ENCODE results near the gene UBE3C.

Gene UBE3C

DNA sequence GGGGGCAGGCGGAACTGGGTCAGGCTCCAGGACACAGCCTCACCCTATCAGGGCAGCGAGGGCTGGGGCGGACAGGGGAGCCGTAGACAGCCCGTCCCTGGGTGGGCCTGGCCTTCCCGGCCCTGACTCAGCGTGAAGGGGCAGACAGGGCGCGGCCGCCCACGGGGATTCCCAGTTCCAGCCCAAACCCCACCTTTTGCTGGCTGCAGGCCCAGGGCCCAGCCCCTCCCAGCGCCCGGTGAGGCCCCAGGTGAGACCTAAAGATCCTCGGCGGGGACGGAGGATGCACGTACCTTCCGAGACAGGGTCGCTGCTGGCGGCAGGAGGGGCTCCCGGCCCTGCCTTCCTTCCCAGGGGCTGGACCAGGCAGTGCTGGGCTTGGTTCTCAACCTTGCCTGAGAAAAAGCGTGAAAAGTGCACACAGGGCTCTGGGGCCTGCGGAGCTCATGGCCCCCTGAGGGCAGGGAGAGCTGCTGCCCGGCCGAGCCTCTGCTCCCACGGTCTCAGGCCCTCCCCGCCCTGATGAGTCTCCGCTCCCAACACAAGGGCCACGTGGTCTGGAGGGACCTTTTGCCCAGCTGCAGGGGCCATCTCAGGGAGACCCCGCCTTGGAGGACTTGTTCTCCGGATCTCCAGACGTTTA, 154.2 kb downstream of the UBE3C start:
- DNase-seq (ENCODE audit: low read depth): no peak

DNA sequence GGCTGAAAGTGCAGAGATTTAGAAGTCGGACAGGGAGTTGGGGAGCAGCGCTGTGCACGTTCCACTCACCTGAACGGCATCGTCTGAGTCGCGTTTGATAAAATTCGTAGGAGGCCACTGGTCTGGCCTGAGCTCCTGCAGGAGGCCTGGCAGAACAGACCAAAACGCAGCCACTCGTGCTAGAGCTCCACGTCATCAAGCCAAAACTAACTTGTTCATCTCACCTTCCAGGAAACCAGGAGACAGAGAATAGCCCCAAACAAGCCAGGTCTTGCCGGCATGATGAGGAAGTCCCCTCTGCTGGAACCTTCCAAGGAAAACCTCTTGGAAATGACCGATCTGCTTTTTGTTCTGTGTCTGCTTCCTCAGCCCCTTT, 154.7 kb downstream of the UBE3C start:
- DNase-seq (ENCODE audit: low read depth): no peak

DNA sequence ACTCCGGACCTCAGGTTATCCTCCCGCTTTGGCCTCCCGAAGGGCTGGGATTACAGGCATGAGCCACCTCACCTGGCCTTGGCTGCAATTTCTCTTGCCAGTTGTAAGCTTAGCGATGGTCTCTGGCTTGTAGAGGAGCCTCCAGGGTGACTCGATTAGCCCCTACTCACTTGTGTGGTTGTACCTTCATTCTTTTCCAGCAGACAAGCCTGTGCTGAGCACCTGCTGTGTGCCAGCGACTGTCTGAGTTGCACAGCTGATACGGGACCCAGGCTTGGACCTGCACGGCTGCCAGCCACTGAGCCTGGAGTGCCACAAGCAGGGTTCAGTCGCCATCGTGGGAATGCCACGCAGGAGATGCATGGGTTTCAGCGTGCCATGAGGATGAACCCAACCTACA, 156.0 kb downstream of the UBE3C start:
- DNase-seq (ENCODE audit: low read depth): no peak

DNA sequence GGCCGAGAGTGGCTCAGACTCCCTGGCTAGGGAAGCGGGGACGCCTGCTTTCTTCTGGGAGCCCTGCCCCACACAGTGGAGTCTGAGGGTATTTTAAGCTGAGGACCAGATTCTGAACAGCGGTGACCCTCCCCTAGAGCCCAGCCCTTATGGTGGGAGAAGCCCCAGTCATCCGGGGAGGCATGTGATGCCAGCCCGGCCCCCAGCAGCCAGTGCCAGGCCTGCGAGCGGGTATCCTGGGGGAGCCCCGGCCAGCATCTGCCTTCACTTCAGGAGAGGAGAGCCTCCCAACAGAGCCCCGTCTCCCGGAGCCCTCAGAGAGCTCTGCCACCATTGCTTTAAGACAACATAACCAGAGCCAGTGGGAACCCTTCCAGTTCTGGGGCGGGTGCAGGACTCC, 156.6 kb downstream of the UBE3C start:
- no peak for DNase-seq (ENCODE audit: low read depth)

DNA sequence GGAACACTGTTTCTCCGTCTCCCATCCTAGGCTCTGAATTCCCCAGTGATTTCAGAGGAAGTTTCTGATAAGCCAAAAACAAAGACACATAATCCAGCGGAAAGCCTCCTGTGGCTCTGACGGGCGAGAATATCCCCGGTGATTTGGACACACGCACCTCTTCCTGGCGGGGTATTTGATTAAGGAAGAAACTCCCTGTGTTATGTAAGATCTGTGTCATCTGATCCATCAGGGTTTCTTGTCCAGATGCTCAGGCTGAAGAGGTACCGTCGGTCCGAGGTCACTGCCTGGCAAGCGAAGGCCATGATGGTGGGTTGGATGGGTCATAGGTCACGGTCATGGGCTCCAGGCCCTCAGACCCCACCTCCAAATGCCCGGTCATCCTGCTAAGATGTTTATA, 158.5 kb downstream of the UBE3C start:
- DNase-seq (ENCODE audit: low read depth): no peak

DNA sequence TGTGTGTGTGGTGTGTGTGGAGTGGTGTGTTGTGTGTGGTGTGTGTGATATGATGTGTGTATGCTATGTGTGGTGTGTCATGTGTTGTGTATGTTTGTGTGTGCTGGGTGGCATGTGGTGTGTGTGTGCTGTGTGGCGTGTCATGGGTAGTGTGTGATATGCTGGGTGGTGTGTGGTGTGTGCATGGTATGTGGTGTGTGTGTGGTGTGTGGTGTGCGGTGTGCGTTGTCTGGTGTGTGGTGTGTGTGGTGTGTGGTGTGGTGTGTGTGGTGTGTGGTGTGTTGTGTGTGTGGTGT, 160.5 kb downstream of the UBE3C start:
- no peak for DNase-seq (ENCODE audit: low read depth)

DNA sequence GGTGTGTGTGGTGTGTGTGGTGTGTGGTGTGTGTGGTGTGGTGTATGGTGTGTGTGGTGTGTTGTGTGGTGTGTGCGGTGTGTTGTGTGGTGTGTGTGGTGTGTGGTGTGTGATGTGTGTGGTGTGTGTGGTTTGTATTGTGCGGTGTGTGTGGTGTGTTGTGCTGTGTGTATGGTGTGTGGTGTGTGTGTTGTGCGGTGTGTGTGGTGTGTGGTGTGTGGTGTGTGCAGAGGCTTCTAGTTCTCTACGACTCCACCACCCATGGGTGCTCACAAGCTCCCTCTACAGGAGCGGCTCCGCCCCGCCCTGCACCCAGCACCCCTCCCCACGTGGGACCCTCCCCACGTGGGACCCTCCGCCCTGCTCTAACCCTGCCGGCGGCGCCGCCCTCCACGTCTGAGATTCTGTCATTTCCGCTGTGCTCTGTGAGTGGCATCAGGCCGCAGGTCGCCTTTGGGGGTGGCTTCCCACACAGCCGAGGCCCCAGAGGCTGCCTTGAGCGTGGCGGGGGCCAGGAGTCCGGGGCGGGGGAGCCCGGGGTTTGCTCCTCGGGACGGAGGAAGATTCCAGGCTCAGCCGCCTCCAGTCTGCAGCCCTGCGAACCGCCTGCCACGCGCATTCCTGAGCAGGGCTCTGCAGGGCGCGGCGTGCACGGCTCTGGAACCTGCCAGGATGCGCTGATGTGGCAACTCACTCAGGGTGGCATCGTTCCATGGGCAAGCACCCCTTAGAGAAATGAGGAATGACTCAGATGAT, 161.1 kb downstream of the UBE3C start:
- no peak for DNase-seq (ENCODE audit: low read depth)

DNA sequence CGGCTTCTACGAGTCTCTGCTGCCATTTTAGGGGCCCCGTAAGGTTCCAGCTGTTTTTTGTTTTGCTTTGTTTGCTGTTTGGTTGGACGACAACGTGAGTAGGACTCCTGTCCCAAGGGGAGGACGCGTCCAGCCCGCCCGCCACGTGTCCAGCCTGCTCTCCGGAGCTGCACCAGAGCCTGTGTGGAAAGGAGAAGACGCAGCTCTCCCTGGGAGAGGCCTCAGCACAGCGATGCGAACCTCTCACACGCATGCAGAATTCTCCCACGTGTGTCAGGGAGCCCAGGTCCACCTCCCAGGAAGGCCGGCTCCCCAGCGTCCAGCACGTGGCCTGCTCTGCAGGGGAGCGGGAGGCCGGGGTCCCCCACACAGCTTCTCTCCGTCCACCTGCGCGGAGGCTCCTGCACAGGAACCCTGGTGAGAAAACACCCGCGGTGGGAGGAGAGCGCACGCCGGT, 161.7 kb downstream of the UBE3C start:
- DNase-seq (ENCODE audit: low read depth): no peak

DNA sequence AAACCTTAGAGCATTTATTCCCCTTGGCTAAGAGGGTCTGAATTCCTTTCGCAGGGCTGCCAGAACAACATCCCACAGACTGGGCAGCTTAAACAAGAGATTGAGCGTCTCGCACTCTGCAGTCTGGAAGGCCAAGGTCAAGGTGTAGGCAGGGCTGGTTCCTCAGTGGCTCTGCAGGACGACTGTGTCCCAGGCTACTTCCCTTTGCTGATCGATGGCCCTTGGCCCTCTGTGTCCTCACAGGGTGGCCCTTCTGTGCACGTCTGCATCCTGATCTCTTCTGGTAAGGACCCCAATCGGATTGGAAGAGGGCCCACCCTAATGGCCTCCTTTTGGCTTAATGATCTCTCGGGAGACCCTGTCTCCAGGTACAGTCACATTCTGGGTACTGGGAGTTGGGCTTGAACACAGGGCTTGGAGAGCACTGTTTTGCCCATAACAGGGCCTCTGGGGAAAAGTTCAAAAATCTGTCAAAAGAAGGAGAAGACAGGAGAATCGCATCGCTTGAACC, 162.9 kb downstream of the UBE3C start:
- no peak for DNase-seq (ENCODE audit: low read depth)

DNA sequence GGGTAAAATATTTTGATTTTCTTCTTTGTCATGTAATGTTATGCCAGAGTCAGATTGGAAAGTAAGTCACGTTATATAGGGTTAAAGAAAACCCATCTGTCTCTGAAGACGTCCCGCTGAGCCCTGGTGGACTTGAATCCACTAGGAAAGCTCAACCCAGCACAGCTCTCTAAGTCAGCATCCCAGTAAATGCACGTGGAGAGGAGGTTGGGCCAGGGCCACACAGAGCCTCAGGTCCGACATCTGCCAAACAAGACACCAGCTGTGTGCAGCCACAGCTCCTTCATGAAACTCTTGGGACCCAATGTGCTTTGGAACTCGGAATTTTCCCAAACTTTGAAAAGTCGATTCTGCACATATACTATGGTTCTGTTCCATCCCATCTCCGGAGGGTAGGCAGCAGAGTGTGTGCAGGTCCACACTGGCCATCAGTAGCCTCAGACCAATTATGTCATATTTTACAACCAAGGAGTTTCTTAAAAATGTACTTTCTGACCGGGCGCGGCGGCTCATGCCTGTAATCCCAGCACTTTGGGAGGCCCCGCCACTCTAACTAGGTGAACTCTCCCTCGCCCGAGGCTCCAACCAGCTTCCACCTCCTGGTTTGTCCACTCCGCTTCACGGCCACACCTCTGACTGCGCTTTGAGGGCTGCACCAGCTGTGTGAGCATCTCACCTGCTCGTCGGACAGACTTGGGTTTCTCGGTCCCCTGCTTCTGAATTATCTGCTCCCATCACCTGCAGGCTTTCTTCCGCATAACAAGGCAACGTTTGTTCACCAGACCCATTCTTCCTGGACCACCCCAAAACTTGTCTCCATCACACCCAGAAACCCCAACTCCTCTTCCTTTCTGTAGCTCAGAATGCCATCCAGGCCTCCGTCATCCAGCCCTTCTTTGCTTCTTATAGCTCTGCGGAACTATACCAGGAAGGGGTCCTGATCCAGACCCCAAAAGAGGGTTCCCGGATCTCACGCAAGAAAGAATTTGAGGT, 168.4 kb downstream of the UBE3C start:
- DNase-seq (ENCODE audit: low read depth): no peak

DNA sequence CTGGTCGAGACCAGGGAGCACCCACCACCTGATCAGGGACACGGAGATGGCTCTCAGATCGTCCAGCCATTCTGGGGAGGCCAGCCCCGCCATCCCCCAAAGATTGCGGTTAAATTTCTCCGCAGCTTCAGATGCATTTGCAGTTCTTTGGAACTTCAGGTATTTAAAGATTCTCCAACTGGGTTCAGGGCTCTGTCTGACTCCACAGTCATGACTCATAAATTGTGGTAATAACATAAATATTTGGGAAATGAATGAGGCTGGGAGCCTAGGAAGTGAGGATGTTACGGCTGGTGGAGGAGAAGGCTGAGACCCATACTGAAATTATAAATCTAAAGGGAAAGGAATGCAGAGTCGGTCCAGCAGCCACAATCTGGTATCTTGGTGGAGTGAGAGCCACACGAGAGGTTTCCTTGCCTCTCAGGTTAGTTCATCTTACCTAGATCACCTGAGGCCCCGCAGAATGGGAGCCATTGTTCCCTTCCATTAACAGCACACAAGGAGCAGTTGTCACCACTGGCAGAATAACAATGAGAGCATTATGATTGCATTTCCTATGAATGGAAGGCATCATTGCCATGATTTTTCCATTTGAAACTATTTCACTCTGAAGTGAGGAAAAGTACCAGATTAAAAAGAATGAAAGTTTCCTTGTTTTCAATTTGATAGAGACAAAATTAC, 171.4 kb downstream of the UBE3C start:
- peak; percentile 91 for DNase-seq (ENCODE audit: low read depth)

DNA sequence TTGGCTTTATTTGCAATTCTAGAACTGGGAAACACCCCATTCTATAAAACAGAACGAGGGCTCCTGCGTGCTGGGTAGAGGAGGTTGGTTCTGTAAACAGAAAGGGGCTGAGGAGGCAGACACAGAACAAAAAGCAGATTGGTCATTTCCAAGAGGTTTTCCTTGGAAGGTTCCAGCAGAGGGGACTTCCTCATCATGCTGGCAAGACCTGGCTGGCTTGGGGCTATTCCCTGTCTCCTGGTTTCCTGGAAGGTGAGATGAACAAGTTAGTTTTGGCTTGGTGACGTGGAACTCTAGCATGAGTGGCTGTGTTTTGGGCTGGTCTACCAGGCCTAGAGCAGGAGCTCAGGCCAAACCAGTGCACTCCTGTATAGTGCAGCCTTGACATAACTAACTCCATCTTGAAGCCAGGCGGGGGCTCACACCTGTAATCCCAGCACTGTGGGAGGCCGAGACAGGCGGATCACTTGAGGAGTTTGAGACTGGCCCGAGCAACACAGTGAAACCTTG, 172.0 kb downstream of the UBE3C start:
- no peak for DNase-seq (ENCODE audit: low read depth)

DNA sequence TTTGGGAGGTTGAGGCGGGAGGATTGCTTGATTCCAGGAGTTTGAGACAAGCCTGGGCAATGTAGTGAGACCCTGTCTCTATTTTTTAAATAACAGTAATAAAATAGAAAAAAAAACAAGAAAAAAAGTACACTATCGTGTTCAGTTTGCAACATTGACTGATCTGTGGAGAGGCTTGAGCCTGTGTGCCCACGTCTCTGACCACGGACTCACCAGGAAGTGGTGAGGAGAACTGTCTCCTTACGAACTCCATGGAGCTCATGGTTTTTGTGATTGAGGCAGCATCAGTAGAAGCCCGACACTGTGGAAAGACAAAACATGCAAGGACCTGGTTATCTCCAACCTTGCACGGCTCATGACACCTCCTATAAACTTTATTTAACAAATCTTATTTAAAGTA, 174.2 kb downstream of the UBE3C start:
- DNase-seq (ENCODE audit: low read depth): no peak

DNA sequence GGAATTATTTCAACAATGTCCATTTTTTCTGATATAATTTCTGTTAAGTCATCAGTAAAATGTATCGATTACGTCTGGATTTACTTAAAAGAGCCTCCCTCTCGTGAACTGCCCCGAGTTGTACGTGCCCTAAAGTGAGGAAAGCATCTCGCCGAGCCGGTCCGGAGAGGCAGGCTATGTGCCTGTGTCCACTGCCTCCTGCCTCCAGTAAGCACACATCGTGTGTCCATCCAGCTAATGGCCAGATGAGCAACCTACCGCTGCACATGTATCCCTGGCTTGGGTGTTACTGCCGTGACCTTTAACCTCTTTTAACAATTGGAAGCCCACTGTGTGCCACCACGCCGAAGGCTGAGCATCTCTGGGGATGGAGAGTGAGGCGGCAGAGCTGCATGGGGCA, 174.9 kb downstream of the UBE3C start:
- no peak for DNase-seq (ENCODE audit: low read depth)

DNA sequence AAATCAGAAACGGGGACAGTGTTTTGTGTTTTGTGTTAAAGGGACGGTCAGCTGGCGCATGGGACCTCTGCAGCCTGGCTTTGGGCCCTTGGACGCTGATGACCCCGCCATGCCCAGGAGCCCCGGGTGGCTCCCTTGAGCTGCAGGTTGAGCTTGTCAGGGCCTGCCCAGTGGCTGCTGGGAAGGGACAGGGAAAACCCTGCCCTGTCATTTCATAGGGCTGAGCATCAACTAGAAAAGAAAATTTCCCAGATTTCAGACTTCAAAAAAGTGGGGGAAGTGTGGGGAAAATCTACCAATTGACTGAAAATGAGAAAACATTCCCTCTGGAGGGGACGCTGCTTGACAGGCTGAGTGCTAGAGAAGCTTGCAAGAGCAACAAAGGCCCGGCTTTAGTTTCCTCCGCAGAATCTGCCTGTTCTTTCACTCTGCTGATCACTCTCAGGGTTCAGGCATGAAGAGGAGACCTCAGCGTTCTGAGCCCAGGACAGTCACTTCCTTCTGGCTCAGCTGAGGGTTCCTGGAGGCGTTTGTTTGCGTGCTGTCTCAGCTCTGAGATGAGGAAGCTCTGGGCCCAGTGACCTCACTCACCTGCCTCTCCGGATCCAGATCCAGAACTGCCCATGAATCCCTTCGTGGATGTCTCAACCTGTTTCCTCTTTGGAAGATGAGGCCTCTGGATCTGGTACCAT, 179.4 kb downstream of the UBE3C start:
- no peak for DNase-seq (ENCODE audit: low read depth)
